Mucosa of descending colon (tissue), 3 donors: ENCODE measurements around the gene RBM38. TPM values are rescaled to one million over a fixed set of nuclear protein-coding genes. Genes with fewer than 3 reads are reported as not detected.
A peak's percentile ranks its signal among the peaks of the same experiment; 100 is the strongest.

Source experiments
- ATAC-seq: fragments of 200-7000 bp; cut with Tn5 transposase; one replicate; pipeline ENCODE4 v1.9.1; 2020; ENCODE audit warnings: mild to moderate bottlenecking, moderate library complexity
- DNase-seq, 3 donors: peaks; one replicate each; pipeline ENCODE4 v3.0.0-alpha.2; 2020
- H3K36me3 ChIP-seq: fragments of 200-600 bp; one replicate; pipeline ENCODE4 v1.8.0; 2021; ENCODE audit warnings: low read depth, mild to moderate bottlenecking
- H3K4me1 ChIP-seq: fragments of 200-600 bp; one replicate; pipeline ENCODE4 v1.8.0; 2021; ENCODE audit warnings: low read depth, mild to moderate bottlenecking
- H3K4me3 ChIP-seq: fragments of 200-600 bp; one replicate; pipeline ENCODE4 v1.8.0; 2021; ENCODE audit warnings: mild to moderate bottlenecking
- H3K9me3 ChIP-seq: fragments of 200-600 bp; one replicate; pipeline ENCODE4 v1.8.0; 2021; ENCODE audit warnings: mild to moderate bottlenecking
- CTCF ChIP-seq: fragments of 200-600 bp; IDR thresholded peaks from one replicate; pipeline ENCODE4 v1.8.0; 2022; ENCODE audit warnings: antibody characterized with exemption, mild to moderate bottlenecking
- intact Hi-C, 2 donors: fragments of 100-400 bp; cut with DNase I in 1 of 2; cut with micrococcal nuclease in 1 of 2; formaldehyde crosslinking; loops; one replicate each; pipeline versions ENCODE4 v1.11.0 to v1.11.1; 2022; cut with DNase I, micrococcal nuclease
- total RNA-seq, 3 donors: library from RNA; stranded (reverse); fragmentation: NEBNext Ultra II Directional in 2 of 3; extraction: Animal tissue kit (Norgen Biotek cat#: 25700) in 2 of 3; gene quantifications; one replicate each; pipeline versions ENCODE4 v1.2.1 to v1.2.4, GENCODE V29; 2021 to 2023
- donor health status: DM: no; HTN: no; CAD: no; lungs with moderate emphysema.
- donor health status: DM: no; HTN: no; CAD: no.
- donor health status: DM: no; HTN: yes; CAD: no.

RBM38 gene
- total RNA-seq, 3 donors from 2014 or later = 29.5 to 85.5 (median 36.8) TPM

- no peak overlapping the region for H3K4me3 ChIP-seq
- peaks cover 28% of the 10 kb centered on the region for H3K4me1 ChIP-seq
- intact Hi-C loops = no loop called here
- TF ChIP-seq CTCF = no peak
- H3K36me3 ChIP-seq = no peaks in the 10 kb centered on the region
- peak in 2 of 3 donors; percentile 22 to 48 for DNase-seq
- H3K9me3 ChIP-seq = no peaks in the 10 kb centered on the region
- no peak for ATAC-seq
These were observed 11.3 kb downstream of the RBM38 start for GRCh38 chr20:57402206-57403125.

GRCh38 chr20:57403216-57403615 is 12.0 kb downstream of the RBM38 start:
- no peak for ATAC-seq
- Histone ChIP-seq H3K9me3 (no peaks in the 10 kb centered on the region), H3K4me3 (no peak overlapping the region), H3K36me3 (no peaks in the 10 kb centered on the region), H3K4me1 (peaks cover 21% of the 10 kb centered on the region)
- TF ChIP-seq CTCF = no peak
- DNase-seq = peak in 2 of 3 donors; percentile 10 to 27
- intact Hi-C loops = no loop called here

- TF ChIP-seq CTCF = no peak
- intact Hi-C loops = no loop called here
- Histone ChIP-seq H3K4me3 (no peak overlapping the region), H3K9me3 (no peaks in the 10 kb centered on the region), H3K4me1 (peaks cover 14% of the 10 kb centered on the region), H3K36me3 (no peaks in the 10 kb centered on the region)
- peak in 2 of 3 donors; percentile 17 to 46 for DNase-seq
- ATAC-seq = no peak
These were observed 12.8 kb downstream of the RBM38 start for GRCh38 chr20:57404006-57404405.

- ATAC-seq (no peak), DNase-seq (peak in 2 of 3 donors; percentile 21 to 44)
- intact Hi-C loops = no loop called here
- H3K36me3 ChIP-seq = no peaks in the 10 kb centered on the region
- H3K4me3 ChIP-seq = no peak overlapping the region
- peaks cover 9% of the 10 kb centered on the region for H3K4me1 ChIP-seq
- H3K9me3 ChIP-seq = no peaks in the 10 kb centered on the region
- TF ChIP-seq CTCF = no peak
These were observed 13.3 kb downstream of the RBM38 start for GRCh38 chr20:57404419-57405072.

GRCh38 chr20:57405236-57406016 is 14.2 kb downstream of the RBM38 start:
- ATAC-seq (no peak), DNase-seq (peak in 2 of 3 donors; percentile 15 to 24)
- no peak for TF ChIP-seq CTCF
- intact Hi-C loops = no loop called here
- Histone ChIP-seq H3K4me1 (peaks cover 4% of the 10 kb centered on the region), H3K36me3 (no peaks in the 10 kb centered on the region), H3K4me3 (no peak overlapping the region), H3K9me3 (no peaks in the 10 kb centered on the region)
